NT2/D1 (cell line): ENCODE data around the gene BACE1.

Experiments used
- SUZ12 ChIP-seq: IDR thresholded peaks from 2 replicates; pipeline ENCODE4 v1.6.1; 2011; ENCODE audit not compliant: insufficient read length, insufficient read depth; ENCODE audit errors: extremely low read depth
- YY1 ChIP-seq: IDR thresholded peaks from 2 replicates; pipeline ENCODE4 v1.6.1; 2011; ENCODE audit not compliant: insufficient read length, insufficient read depth
- ZNF274 ChIP-seq: IDR thresholded peaks from 2 replicates; pipeline ENCODE4 v1.6.1; 2011; ENCODE audit warnings: mild to moderate bottlenecking, low read depth, low read length

GRCh38 chr11:117269856-117270255 is 46.2 kb downstream of the BACE1 start:
- TF ChIP-seq ZNF274 (no peak), YY1 (no peak), SUZ12 (no peak)
